GM20000 (cell line): ENCODE measurements around the gene NIPAL3.

Source experiments
- DNase-seq: peaks from one replicate; pipeline ENCODE4 v3.0.0; 2012; ENCODE audit warnings: low spot score
- TF ChIP-seq, protein P1 (sequence below): IDR thresholded peaks from 2 replicates; pipeline ENCODE4 v1.5.1; 2012; ENCODE audit warnings: mild to moderate bottlenecking, control low read depth; ENCODE audit errors: extremely low read depth, missing control alignments

Gene NIPAL3

DNA sequence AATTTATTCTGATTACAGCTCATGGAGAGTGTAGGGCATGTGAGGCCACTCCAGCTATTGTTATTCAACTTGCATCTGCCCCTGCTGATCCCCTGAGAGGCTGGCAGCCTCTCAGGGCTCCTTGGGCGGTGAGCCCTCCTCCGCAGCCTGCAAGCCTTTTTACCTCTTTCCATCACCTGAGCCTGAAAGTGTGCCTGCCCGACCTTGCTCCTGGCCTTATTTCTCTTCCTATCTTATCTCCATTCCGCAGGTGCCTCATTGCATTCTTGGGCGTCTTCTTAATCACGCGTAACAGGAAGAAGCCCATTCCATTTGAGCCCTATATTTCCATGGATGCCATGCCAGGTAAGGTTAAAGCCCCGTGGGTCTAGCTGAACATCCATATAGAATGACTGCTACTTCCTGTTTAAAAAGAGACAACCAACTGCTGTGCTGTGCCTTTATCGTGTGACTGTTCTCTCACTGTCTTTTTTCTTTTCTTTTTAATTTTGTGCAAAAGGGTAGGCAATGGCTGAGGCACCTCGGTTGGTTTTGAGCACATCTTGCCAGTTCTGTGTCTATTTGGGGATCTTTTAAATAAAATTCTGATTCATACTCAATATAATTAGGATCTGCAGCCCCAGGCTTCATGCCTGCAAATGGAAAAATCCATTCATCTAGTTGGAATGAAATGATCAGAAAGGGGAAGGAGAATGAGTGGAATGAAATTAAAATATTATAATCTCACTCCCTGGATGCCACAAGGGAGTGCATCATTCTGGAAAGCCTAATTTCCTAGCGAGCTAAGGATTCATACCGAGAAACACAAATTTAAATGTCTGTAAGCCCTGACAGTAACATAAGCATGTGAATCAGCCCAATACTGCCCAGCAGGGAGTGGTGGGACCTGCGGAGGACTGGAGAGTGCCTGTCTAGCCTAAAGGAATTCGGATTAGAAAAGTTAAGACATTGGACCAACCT, 48.5 kb downstream of the NIPAL3 start:
- DNase-seq = no peak
- TF ChIP-seq, protein P1, sequence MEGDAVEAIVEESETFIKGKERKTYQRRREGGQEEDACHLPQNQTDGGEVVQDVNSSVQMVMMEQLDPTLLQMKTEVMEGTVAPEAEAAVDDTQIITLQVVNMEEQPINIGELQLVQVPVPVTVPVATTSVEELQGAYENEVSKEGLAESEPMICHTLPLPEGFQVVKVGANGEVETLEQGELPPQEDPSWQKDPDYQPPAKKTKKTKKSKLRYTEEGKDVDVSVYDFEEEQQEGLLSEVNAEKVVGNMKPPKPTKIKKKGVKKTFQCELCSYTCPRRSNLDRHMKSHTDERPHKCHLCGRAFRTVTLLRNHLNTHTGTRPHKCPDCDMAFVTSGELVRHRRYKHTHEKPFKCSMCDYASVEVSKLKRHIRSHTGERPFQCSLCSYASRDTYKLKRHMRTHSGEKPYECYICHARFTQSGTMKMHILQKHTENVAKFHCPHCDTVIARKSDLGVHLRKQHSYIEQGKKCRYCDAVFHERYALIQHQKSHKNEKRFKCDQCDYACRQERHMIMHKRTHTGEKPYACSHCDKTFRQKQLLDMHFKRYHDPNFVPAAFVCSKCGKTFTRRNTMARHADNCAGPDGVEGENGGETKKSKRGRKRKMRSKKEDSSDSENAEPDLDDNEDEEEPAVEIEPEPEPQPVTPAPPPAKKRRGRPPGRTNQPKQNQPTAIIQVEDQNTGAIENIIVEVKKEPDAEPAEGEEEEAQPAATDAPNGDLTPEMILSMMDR = no peak

DNA sequence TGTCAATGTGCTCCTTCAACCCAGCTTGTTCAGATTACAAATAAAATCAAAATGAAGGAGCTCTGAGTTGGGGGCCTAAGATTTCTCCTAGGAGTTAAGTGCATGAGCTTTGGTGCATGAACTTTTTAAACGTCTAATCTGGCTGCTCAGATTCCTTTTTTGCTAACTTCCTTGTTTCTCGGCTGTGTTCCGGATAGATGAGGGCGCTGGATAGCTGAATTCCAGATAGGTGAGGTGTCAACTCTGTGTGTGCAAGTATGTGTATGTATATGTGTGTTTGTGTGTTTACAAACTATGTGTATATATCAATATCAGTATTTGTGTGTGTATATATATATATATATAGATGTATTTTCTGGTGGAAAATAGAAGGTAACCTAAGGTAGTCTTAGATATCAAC, 49.5 kb downstream of the NIPAL3 start:
- TF ChIP-seq, protein P1 = no peak
- DNase-seq = no peak

DNA sequence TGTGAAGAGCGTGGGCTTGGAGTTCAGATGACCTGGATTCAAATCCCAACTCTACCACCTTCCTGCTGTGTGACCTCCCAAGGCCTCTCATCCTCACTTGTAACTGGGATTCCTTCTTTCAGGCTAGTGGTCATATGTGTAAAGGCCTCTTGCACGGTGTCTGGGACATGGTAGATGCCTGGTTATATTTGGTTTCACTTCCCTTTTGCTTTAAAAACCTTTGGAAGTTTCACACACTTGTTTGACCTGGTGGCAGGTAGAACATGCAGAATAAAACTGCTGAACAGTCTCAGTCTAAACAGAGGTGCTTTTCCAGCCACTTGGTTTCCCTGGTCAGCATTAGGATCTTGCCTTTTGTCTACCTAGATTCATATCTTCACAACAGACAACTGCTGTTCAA, 50.0 kb downstream of the NIPAL3 start:
- TF ChIP-seq, protein P1 = no peak
- no peak for DNase-seq

DNA sequence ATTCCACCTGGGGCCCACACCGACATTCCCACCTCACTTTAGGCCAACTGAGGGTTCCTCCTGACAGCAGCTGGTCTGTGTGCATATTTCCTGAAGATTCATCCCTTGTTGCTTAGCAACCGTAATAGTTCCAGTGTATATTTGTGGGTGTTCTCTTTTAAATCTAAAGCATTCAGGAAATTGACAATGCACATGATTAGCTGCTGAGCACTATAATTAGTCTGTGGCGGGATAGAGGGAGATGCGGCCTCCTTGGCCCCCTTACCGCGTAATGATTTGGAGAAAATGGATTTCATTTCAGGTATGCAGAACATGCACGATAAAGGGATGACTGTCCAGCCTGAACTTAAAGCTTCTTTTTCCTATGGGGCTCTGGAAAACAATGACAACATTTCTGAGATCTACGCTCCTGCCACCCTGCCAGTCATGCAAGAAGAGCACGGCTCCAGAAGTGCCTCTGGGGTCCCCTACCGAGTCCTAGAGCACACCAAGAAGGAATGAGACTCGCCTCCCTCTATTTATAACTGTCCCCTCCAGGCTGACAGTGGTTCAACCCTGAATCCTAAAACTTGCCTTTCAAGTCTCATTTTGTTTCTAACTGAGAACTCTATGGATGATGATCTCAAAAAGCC, 53.2 kb downstream of the NIPAL3 start:
- TF ChIP-seq, protein P1 = no peak
- DNase-seq = no peak

DNA sequence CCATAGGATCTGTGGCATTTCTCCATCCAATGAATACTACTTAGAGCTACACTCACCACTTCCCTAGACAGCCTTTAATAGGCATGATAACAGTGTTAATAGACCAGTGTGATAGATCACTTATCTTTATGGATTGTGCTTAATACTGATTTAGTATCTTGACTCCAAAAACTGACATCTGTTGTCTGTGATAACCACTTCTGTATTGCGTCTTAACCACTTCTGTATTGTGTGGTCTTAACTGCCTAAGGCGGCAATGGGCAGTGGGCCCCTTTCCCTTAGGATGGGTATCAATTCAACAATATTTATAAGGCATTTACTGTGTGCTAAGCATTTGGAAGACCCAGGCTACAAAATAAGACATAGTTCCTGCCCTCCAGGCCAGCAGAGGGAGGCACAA, 55.0 kb downstream of the NIPAL3 start:
- TF ChIP-seq, protein P1 = no peak
- DNase-seq = no peak

DNA sequence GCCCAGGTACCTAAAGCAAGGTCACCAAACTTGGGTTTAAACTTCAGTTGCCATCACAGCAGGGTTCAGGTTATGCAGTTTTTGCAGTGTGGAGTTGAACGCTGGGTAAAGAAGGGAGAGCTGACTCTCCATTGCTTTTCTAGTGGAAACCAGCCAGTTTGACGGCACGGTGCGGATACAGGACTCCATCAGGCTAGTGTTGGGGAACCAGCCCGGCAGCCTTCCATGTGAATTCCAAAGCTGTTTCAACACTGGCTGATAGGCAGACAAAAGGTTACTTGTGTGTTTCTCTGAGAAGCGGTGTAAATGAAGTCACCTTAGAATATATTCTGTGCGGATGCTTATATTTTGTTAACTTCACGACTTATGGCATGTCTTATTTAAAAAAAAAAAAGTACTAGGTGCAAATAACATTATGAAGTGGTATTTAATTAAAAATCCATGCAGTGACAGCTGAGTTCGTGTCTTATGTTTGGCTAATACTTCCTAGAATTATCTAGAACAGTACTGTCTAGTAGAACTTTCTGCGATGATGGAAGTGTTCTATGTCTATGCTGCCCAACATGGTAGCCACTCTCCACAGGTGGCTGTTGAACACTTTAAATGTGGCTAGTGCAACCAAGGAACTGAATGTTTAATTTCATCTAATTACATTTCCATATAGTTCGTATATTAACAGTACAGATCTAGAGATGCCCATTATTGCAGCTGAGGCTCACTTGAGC, 57.1 kb downstream of the NIPAL3 start:
- TF ChIP-seq, protein P1 = no peak

More for the DNA sequence above, 57.1 kb downstream of the NIPAL3 start:
- no peak for DNase-seq
